ENCODE data around the gene STAT4. TPM values are rescaled to one million over a fixed set of nuclear protein-coding genes. Genes with fewer than 3 reads are reported as not detected.

Gene STAT4
- total RNA-seq, 4 donors from 2014 or later, result 3.1 to 9.1 TPM; not detected in 2

- H3K4me3 ChIP-seq, result no peak overlapping the region
- WGBS, 2 donors (ENCODE audit: low coverage in 1 of 2), result 49 to 59% methylated on average over 2 of the region's 2 CpGs
- in situ Hi-C loops (cut with MboI; ENCODE audit: low pct_ligation_motif_present in 1 of 4, low pct_unique_long_range_greater_than_20kb in 1 of 4, low sequenced_read_pairs in 3 of 4), result loop anchor here in 1 of 4 donors (25.0 kb wide), 1 partner anchor 114 kb away; the partner anchor contains the start of gene GLS
These were observed 149.8 kb downstream of the STAT4 start for GRCh38 chr2:191001032-191001431.

GRCh38 chr2:190999949-191000665, 150.7 kb downstream of the STAT4 start:
- H3K9me3 ChIP-seq, result no peaks in the 10 kb centered on the region
- DNase-seq, result no peak
- H3K4me3 ChIP-seq, result no peak overlapping the region
- H3K27ac ChIP-seq, result no peak overlapping the region
- in situ Hi-C loops (cut with MboI; ENCODE audit: low pct_ligation_motif_present in 1 of 4, low pct_unique_long_range_greater_than_20kb in 1 of 4, low sequenced_read_pairs in 3 of 4) (loop anchor here in 1 of 4 donors (25.0 kb wide), 1 partner anchor 113 kb away; the partner anchor contains the start of gene GLS), intact Hi-C loops (cut with DNase I; ENCODE audit: low total_unique reads) (no loop called here)
- H3K36me3 ChIP-seq, result peaks cover 0 to 93% (median 32%) of the 10 kb centered on the region in 4 donors
- peaks cover 0 to 7% (median 2%) of the 10 kb centered on the region in 4 donors for H3K4me1 ChIP-seq
- no peak for TF ChIP-seq POLR2AphosphoS5 (IDR thresholded peaks at IDR 0.05)
- TF ChIP-seq EP300 (IDR thresholded peaks at IDR 0.05; ENCODE audit: low read depth), result no peak
- TF ChIP-seq CTCF (IDR thresholded peaks at IDR 0.05), result no peak
- TF ChIP-seq POLR2A (IDR thresholded peaks at IDR 0.05), result no peak
- H3K27me3 ChIP-seq, result no peaks in the 10 kb centered on the region
- WGBS, 2 donors (ENCODE audit: low coverage in 1 of 2), result 84 to 91% methylated on average over 6 to 9 of the region's 9 CpGs

More at GRCh38 chr2:191001032-191001431, 149.8 kb downstream of the STAT4 start:
- TF ChIP-seq CTCF (IDR thresholded peaks at IDR 0.05) (no peak), EP300 (IDR thresholded peaks at IDR 0.05; ENCODE audit: low read depth) (no peak), POLR2A (IDR thresholded peaks at IDR 0.05) (no peak), POLR2AphosphoS5 (IDR thresholded peaks at IDR 0.05) (no peak)
- Histone ChIP-seq H3K36me3 (peaks cover 0 to 92% (median 31%) of the 10 kb centered on the region in 4 donors), H3K9me3 (no peaks in the 10 kb centered on the region), H3K4me1 (peaks cover 0 to 7% (median 2%) of the 10 kb centered on the region in 4 donors), H3K27me3 (no peaks in the 10 kb centered on the region), H3K27ac (no peak overlapping the region)
- no peak for DNase-seq
- intact Hi-C loops (cut with DNase I; ENCODE audit: low total_unique reads), result no loop called here

- Histone ChIP-seq H3K4me3 (no peak overlapping the region), H3K9me3 (no peaks in the 10 kb centered on the region), H3K4me1 (peaks cover 0 to 7% (median 2%) of the 10 kb centered on the region in 4 donors), H3K36me3 (peaks cover 0 to 94% (median 32%) of the 10 kb centered on the region in 4 donors), H3K27me3 (no peaks in the 10 kb centered on the region), H3K27ac (no peak overlapping the region)
- no peak for DNase-seq
- intact Hi-C loops (cut with DNase I; ENCODE audit: low total_unique reads) (no loop called here), in situ Hi-C loops (cut with MboI; ENCODE audit: low pct_ligation_motif_present in 1 of 4, low pct_unique_long_range_greater_than_20kb in 1 of 4, low sequenced_read_pairs in 3 of 4) (no loop called here)
- 83 to 91% methylated on average over 4 to 7 of the region's 7 CpGs for WGBS, 2 donors (ENCODE audit: low coverage in 1 of 2)
- TF ChIP-seq POLR2A (IDR thresholded peaks at IDR 0.05), result no peak
- TF ChIP-seq POLR2AphosphoS5 (IDR thresholded peaks at IDR 0.05), result no peak
These were observed 151.7 kb downstream of the STAT4 start for GRCh38 chr2:190999058-190999457.

- no peak for TF ChIP-seq CTCF (IDR thresholded peaks at IDR 0.05)
- TF ChIP-seq POLR2A (IDR thresholded peaks at IDR 0.05), result no peak
- no peak for TF ChIP-seq EP300 (IDR thresholded peaks at IDR 0.05; ENCODE audit: low read depth)
- TF ChIP-seq POLR2AphosphoS5 (IDR thresholded peaks at IDR 0.05), result peak in 2 of 3 donors; percentile 74 to 84
- H3K36me3 ChIP-seq, result peaks cover 0 to 84% (median 30%) of the 10 kb centered on the region in 4 donors
- DNase-seq, result no peak
- no peaks in the 10 kb centered on the region for H3K27me3 ChIP-seq
- peaks cover 0 to 7% (median 2%) of the 10 kb centered on the region in 4 donors for H3K4me1 ChIP-seq
- intact Hi-C loops (cut with DNase I; ENCODE audit: low total_unique reads), result no loop called here
- in situ Hi-C loops (cut with MboI; ENCODE audit: low pct_ligation_motif_present in 1 of 4, low pct_unique_long_range_greater_than_20kb in 1 of 4, low sequenced_read_pairs in 3 of 4), result no loop called here
- no peak overlapping the region for H3K4me3 ChIP-seq
- peak overlapping the region in 2 of 4 donors; percentile 36 to 71 for H3K27ac ChIP-seq
- H3K9me3 ChIP-seq, result no peaks in the 10 kb centered on the region
- 66 to 67% methylated on average over 7 to 8 of the region's 8 CpGs for WGBS, 2 donors (ENCODE audit: low coverage in 1 of 2)
These were observed 153.2 kb downstream of the STAT4 start for GRCh38 chr2:190997526-190998113.

Measured in transverse colon (tissue), 4 donors.